WI38 (cell line): Measurements from ENCODE around the gene ADGRG1.

Experiments
- H3K4me3 ChIP-seq: 2 replicates; pipeline ENCODE4 v1.5.1; 2011; ENCODE audit warnings: low read depth, mild to moderate bottlenecking, control low read depth, low read length
- TF ChIP-seq, protein P1 (sequence below): IDR thresholded peaks from 2 replicates; pipeline ENCODE4 v1.5.1; 2012; ENCODE audit warnings: low read depth, mild to moderate bottlenecking, control low read depth, low read length

ADGRG1 gene

DNA sequence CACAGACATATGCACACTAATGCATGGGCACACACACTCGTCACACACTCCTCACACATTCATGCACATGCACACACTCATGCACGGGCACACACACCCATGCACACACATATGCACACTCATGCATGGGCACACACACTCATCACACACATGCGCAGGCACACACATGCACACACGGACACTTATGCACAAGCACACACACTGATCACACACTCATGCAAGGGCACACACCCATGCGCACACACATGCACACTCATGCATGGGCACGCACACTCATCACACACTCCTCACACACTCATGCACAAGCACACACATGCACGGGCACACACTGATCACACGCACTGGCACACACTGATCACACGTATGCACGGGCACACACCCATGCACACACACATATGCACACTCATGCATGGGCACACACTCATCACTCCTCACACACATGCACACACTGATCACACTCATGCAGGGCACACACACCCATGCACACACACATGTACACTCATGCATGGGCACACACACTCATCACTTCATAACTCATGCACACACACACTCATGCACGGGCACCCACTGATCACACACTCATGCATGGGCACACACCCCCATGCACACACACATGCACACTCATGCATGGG is 16.1 kb downstream of the ADGRG1 start:
- no peak overlapping the region for H3K4me3 ChIP-seq
- TF ChIP-seq, protein P1, sequence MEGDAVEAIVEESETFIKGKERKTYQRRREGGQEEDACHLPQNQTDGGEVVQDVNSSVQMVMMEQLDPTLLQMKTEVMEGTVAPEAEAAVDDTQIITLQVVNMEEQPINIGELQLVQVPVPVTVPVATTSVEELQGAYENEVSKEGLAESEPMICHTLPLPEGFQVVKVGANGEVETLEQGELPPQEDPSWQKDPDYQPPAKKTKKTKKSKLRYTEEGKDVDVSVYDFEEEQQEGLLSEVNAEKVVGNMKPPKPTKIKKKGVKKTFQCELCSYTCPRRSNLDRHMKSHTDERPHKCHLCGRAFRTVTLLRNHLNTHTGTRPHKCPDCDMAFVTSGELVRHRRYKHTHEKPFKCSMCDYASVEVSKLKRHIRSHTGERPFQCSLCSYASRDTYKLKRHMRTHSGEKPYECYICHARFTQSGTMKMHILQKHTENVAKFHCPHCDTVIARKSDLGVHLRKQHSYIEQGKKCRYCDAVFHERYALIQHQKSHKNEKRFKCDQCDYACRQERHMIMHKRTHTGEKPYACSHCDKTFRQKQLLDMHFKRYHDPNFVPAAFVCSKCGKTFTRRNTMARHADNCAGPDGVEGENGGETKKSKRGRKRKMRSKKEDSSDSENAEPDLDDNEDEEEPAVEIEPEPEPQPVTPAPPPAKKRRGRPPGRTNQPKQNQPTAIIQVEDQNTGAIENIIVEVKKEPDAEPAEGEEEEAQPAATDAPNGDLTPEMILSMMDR: no peak

DNA sequence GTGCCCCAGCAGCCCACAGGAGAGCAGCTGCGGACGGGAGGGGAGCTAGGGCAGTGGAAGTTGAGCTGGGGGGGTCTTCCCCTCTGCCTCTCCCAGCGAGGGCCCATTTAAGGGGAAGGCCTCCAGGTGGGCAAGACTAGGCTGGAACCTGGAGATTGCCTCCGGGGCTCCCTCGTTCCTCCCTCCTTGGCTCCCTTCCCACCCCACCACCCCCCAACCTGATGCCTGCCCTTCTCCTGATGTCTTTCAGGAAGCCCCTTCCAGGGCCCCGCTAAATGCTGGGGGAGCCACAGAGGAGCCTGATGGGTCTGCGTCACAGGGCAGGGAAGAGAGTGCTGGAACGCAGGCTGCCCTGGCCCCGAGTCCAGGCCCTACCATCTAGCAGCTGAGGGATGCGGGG is 16.7 kb downstream of the ADGRG1 start:
- TF ChIP-seq, protein P1: no peak
- H3K4me3 ChIP-seq: no peak overlapping the region

DNA sequence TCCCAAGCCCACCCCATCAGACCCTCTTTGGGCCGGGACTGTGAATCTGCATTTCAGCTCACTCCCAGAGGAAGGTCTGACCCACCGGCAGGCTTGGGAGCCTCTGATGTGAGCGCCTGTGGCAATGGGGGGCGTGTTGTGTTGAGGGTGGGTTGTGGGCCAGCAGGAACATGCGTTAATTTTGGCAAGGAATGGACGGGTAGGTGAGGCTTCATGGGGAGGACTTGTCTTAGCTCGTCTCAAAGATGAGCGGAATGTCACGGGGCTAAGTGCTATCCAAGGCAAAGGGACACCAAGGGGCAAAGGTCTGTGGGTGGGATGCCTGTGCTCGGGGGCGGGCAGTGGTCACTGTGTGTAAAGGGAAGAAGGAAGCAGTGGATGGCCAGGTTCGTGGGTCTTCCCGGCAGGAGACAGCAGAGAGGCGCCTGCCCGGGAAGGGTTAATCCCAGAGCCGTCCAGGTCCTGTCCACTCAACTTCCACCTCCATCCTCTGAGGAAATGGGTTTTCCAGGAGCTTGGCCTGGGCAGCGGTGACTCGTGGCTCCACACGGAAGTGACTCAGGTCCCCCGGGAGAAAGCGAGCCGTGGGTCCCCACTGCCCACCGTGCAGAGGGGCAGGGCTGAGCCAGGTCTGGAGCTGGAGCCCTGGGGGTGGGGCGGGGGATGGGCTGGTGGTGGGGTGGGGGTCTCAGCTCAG is 17.4 kb downstream of the ADGRG1 start:
- no peak overlapping the region for H3K4me3 ChIP-seq
- TF ChIP-seq, protein P1: no peak

DNA sequence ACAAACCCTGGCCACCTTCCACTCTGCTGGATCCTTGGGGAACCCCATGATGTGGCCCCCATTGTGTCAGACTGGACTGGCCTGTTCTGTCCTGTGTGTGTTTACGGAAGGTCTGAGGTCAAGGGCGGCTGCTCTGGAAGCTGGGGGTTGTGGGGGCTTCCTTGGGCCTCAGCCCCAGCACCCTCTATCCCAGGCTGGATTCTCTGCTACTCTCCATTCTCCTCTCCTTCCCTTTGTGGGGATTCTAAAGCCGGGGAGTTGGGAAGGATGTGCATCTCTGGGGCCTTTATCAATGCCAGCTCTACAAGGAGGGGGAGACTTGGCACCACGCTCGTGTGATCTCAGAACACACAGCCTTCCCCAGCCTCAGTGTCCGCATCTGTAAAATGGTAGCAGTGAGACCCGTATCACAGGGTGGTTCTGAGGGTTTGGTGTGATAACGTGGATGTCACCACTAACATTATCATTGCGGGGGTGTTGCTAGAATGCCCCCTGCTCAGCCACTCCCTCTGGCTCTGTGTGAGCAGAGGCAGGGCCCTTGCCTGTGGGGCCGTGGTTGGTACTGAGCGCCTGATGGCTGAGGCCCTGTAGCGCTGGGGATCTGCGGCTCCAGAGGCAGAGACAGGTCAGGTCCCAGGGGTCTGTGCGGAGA is 18.1 kb downstream of the ADGRG1 start:
- no peak overlapping the region for H3K4me3 ChIP-seq
- TF ChIP-seq, protein P1: no peak

DNA sequence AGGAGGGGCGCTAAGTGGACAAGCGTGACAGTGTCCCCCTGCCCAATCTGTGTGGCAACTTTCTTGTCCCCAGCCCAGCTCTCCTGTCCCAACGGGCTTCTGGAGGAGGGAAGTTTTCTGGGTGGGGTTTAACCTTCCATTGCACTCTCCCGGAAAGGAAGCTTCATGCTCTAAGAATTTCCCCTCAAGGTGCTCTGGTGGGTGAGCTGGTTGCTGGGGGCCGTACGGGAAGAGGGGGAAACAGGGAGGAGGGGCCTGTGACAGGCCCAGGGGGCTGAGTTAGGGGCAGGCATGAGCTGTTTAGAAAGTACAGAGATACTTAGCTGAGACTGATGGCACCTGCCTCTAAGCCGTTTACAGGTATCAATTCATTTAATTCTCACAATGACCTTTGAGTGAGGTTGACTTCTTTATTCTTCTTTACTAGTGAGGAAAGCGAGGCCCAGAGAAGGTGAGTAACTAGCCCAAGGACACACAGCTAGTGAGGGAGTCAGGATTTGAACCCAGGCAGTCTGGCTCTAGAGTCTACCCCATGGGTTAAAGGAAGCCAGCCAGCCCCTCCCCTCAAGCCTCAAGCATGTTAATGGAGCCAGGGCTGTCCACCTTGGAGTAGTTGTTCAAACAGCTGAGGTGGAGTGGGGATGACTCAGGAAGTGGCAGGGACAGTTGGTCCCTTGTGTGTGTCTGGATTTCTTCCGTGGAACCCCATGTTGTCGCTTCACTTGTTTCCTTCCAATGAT is 18.9 kb downstream of the ADGRG1 start:
- H3K4me3 ChIP-seq: no peak overlapping the region
- TF ChIP-seq, protein P1: no peak

DNA sequence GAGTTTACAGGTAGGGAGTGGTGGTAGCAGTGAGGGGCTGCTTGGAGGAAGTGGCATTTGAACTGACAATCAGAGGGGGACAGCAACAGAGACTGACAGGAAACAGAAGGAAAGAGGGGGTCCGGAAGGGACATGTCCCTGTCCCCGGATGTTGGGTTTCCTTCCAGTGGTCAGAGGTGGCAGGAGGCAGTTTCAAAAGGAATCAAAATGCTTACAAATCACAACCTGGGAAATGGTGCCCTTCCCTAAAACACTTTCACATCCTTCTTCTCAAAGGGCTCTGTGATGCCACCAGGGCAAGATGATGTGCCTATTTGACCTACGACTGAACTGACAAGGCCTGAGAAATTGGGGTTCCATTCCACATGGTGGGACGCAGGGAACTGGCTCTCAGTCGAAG is 19.7 kb downstream of the ADGRG1 start:
- H3K4me3 ChIP-seq: no peak overlapping the region
- TF ChIP-seq, protein P1: no peak
